Psoas muscle (tissue), 8 donors: ENCODE data around the gene NT5M. TPM values are rescaled to one million over a fixed set of nuclear protein-coding genes. Genes with fewer than 3 reads are reported as not detected.
"Not testable (repeated sequence)": the region's sequence is repeated elsewhere in the genome, so short reads cannot be mapped to it uniquely, and the experiment has no call there.

Source experiments
- ATAC-seq, 4 donors: fragments of 200-7000 bp; cut with Tn5 transposase; one replicate each; pipeline ENCODE4 v1.9.1; 2020; ENCODE audit warnings: moderate library complexity in 3 of 4, mild to moderate bottlenecking in 2 of 4
- DNase-seq, 2 donors: peaks; one replicate each; pipeline ENCODE4 v3.0.0-alpha.2; 2020
- H3K27ac ChIP-seq: fragments of 200-600 bp; one replicate; pipeline ENCODE4 v1.8.0; 2022
- H3K27me3 ChIP-seq, 3 donors: fragments of 200-600 bp in 1 of 3; one replicate each; pipeline versions ENCODE4 v1.6.1 to v1.8.0; 2013 to 2022; ENCODE audit warnings: low read length in 2 of 3, mild to moderate bottlenecking in 2 of 3, moderate library complexity in 1 of 3; ENCODE audit not compliant: insufficient read depth in 3 of 3
- H3K36me3 ChIP-seq, 2 donors: fragments of 200-600 bp in 1 of 2; one replicate each; pipeline versions ENCODE4 v1.6.1 to v1.8.0; 2013 to 2022; ENCODE audit warnings: low read depth in 1 of 2, mild to moderate bottlenecking in 1 of 2, moderate library complexity in 1 of 2; ENCODE audit not compliant: insufficient read depth in 1 of 2
- H3K4me1 ChIP-seq: fragments of 200-600 bp; one replicate; pipeline ENCODE4 v1.8.0; 2022
- H3K4me3 ChIP-seq: fragments of 200-600 bp; one replicate; pipeline ENCODE4 v1.8.0; 2022; ENCODE audit warnings: mild to moderate bottlenecking
- H3K9me3 ChIP-seq: fragments of 200-600 bp; one replicate; pipeline ENCODE4 v1.8.0; 2022
- WGBS, 3 donors: extraction: QIAGEN DNeasy Blood & Tissue Kit; methylation state at CpG; one replicate each; pipeline versions ENCODE4 v1.1.6 to v1.1.7; 2013; 5-methylcytosine and 5-hydroxymethylcytosine counted together
- intact Hi-C, 2 donors: fragments of 100-400 bp; cut with DNase I; formaldehyde crosslinking; loops; one replicate each; pipeline versions ENCODE4 v1.11.0 to v1.14.2; 2022
- polyA plus RNA-seq, 3 donors: library from polyadenylated mRNA; stranded (reverse); fragments of 200-250 nt; gene quantifications; one replicate each; pipeline ENCODE4 v1.2.3, GENCODE V29; 2013
- total RNA-seq, 4 donors: library from RNA; stranded (reverse); fragmentation: NEBNext Ultra II Directional in 2 of 4; extraction: Animal tissue kit (Norgen Biotek cat#: 25700) in 2 of 4; gene quantifications; one replicate each; pipeline versions ENCODE4 v1.2.1 to v1.2.4, GENCODE V29; 2021 to 2023
- TF ChIP-seq, protein P1 (sequence below): fragments of 200-600 bp; IDR thresholded peaks from one replicate; pipeline ENCODE4 v1.8.0; 2022; ENCODE audit warnings: antibody characterized with exemption
- donor health status: healthy with polysubstance abuse.
- donor health status: DM: no; HTN: no; CAD: no; lungs with moderate emphysema.
- donor health status: Bipolar disorder and iron deficiency.
- donor health status: healthy.
- donor health status: DM: yes; HTN: yes; CAD: no.
- donor health status: DM: no; HTN: no; CAD: no.
- donor health status: DM: no; HTN: no; CAD: no.
- donor health status: DM: yes; HTN: yes; CAD: no.

Gene NT5M
- total and polyA plus RNA-seq, 7 donors: 6.0 to 11.5 (median 8.0) TPM

DNA sequence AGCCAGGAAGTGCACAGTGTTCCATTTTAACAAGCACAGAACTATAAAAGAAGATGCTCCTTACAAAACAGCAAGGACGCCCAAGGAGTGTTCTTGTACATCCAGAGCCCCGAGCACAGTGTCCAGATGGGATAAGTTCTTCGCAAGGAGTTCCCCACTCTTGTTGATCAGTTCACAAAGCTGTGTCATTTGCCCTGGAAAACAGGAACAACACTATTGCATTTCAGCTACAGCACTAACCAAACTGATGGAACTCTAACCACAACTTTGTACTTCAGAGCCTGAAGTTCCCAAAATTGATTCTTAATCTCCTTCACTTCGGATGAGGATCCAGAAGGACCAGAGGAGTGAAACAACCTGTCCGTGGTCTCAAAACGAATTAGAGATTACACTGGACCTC, 27.2 kb upstream of the NT5M start:
- TF ChIP-seq, protein P1, sequence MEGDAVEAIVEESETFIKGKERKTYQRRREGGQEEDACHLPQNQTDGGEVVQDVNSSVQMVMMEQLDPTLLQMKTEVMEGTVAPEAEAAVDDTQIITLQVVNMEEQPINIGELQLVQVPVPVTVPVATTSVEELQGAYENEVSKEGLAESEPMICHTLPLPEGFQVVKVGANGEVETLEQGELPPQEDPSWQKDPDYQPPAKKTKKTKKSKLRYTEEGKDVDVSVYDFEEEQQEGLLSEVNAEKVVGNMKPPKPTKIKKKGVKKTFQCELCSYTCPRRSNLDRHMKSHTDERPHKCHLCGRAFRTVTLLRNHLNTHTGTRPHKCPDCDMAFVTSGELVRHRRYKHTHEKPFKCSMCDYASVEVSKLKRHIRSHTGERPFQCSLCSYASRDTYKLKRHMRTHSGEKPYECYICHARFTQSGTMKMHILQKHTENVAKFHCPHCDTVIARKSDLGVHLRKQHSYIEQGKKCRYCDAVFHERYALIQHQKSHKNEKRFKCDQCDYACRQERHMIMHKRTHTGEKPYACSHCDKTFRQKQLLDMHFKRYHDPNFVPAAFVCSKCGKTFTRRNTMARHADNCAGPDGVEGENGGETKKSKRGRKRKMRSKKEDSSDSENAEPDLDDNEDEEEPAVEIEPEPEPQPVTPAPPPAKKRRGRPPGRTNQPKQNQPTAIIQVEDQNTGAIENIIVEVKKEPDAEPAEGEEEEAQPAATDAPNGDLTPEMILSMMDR: no peak
- no peak for DNase-seq
- Histone ChIP-seq H3K27ac (peak overlapping the region; percentile 48), H3K36me3 (peaks cover 2 to 55% of the 10 kb centered on the region in 2 donors), H3K27me3 (no peaks in the 10 kb centered on the region), H3K4me1 (peaks cover 52% of the 10 kb centered on the region), H3K4me3 (no peak overlapping the region), H3K9me3 (no peaks in the 10 kb centered on the region)
- no peak for ATAC-seq
- WGBS, 3 donors: 81 to 87% (median 84%) methylated on average over 6 of the region's 6 CpGs
- intact Hi-C loops: loop anchor here in 1 of 2 donors (5.0 kb wide), 1 partner anchor 34 kb away; no protein-coding TSS in a partner anchor

DNA sequence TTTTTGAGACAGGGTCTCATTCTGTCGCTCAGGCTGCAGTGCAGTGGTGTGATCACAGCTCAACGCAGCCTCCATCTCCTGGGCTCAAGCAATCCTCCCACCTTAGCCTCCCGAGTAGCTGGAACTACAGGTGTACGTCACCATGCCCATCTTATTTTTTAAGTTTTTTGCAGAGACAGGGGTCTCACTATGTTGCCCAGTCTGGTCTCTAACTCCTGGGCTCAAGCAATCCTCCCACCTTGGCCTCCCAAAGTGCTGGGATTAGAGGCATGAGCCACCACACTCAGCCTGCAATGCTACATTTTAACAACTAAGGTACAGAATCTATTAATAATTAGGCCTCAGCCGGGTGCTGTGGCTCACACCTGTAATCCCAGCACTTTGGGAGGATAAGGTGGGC, 25.7 kb upstream of the NT5M start:
- intact Hi-C loops: loop anchor here in 1 of 2 donors (5.0 kb wide), 1 partner anchor 35 kb away; no protein-coding TSS in a partner anchor
- WGBS, 3 donors: 90 to 97% (median 95%) methylated on average over 5 of the region's 5 CpGs
- Histone ChIP-seq H3K36me3 (peaks cover 2 to 42% of the 10 kb centered on the region in 2 donors), H3K27ac (peak overlapping the region; percentile 3), H3K4me1 (peaks cover 52% of the 10 kb centered on the region)
- H3K9me3 ChIP-seq, ATAC-seq, DNase-seq, H3K4me3 ChIP-seq, H3K27me3 ChIP-seq: not testable (repeated sequence)

DNA sequence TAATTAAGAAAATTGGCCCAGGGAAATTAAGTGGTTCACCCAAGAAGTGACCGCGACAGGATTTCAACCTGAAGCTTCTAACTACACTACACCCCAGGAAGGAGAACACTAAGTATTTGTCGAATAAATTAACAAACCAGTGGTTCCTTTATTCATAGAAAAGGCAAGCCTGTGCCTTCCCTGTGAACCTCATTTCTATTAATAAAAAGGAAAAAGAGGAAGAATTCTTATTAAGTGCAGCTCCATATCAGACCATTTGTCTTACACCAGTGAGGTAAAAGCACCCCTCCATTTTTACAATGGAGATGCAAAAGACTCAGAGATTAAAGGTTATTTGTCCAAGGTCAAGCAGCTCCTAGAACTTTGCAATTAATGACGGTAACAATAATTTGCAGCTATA, 23.9 kb upstream of the NT5M start:
- H3K4me1 ChIP-seq: peaks cover 52% of the 10 kb centered on the region
- TF ChIP-seq, protein P1: no peak
- H3K9me3 ChIP-seq: no peaks in the 10 kb centered on the region
- DNase-seq (no peak), ATAC-seq (no peak)
- intact Hi-C loops: loop anchor here in 1 of 2 donors (5.0 kb wide), 1 partner anchor 37 kb away; no protein-coding TSS in a partner anchor
- no peaks in the 10 kb centered on the region for H3K27me3 ChIP-seq
- H3K27ac ChIP-seq: peak overlapping the region; percentile 100
- H3K36me3 ChIP-seq: peaks cover 0 to 23% of the 10 kb centered on the region in 2 donors
- WGBS, 3 donors: 78 to 83% (median 80%) methylated on average over 4 of the region's 4 CpGs
- peak overlapping the region; percentile 93 for H3K4me3 ChIP-seq

DNA sequence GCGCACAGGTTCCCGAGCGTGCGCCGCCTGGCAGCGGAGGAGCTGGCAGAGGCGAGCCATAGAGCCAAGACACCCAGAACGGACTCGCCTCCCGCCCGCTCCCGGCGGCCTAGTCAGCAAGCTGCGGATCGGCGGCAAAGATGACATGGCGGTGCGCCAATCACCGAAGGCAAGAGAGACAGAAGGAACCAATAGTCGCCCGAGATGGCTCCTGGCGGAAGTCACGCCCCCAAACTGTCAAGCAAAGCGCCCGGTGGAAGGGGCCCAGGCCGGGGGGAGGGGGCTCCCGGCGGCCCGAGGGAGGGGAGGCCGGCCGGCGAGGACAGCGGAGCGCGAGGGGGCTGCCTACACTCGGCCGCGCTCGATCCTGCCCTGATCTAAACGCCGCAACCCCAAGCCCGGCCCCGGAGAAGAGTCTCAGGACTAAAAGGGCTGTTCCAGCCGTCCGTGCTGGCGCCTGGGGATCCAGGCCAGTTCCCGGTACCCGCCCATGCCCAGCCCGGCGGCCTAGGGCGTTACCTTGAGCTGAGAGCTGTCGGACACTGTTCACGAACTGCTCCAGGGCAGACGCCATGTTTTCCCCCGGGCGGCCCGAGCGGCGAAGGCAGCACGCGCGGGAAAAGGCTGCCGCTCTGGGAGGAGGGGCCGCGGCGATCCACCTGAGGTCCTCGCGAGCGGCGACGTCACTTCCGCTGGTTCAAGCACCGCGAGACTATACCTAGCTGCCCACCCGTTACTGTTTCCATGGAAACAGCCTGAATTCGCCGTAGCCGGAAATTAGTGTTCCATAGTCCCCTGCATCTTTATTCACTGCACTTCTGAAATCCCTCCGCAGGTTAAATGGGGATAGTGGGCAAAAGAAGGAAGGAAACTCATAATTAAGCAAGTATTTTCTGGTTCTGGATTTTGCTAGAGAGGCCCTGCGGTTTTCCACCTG, 22.3 kb upstream of the NT5M start, which contains the start of gene COPS3:
Gene COPS3, minus strand, starts transcription at position 634 of the 937 bp plus-strand sequence. Its CDS starts 60 bp downstream, at position 574.
- Histone ChIP-seq H3K9me3 (no peaks in the 10 kb centered on the region), H3K4me3 (peak within 1 kb of the TSS; percentile 93), H3K36me3 (peaks cover 0 to 7% of the 10 kb centered on the region in 2 donors), H3K27me3 (no peaks in the 10 kb centered on the region), H3K27ac (peak within 1 kb of the TSS; percentile 100), H3K4me1 (peaks cover 38% of the 10 kb centered on the region)
- TF ChIP-seq, protein P1: no peak
- WGBS, 3 donors: 0 to 1% (median 1%) methylated on average over 64 to 80 of the region's 80 CpGs
- peak; percentile 99 for DNase-seq
- intact Hi-C loops: no loop called here
- peak; percentile 94 to 97 (median 96) for ATAC-seq

DNA sequence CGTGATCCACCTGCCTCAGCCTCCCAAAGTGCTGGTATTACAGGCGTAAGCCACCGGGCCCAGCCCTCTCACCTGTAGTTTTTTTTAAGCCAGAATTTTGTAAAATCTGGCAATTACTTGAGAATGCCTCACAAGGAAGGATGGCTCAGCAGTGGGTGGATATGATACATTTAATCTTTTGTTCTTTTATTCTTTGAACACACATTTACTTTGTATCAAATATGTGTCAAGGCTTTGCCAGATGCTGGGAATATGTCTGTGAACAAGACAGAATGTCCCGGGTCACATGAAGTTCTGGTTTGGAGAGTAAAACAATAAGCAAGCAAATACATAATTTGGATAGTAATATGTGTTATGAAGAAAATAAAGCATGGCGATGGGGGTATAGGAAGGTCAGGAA, 17.2 kb upstream of the NT5M start:
- TF ChIP-seq, protein P1: no peak
- H3K36me3 ChIP-seq: no peaks in the 10 kb centered on the region
- no peak overlapping the region for H3K4me3 ChIP-seq
- H3K27me3 ChIP-seq: no peaks in the 10 kb centered on the region
- no peaks in the 10 kb centered on the region for H3K4me1 ChIP-seq
- H3K9me3 ChIP-seq: no peaks in the 10 kb centered on the region
- WGBS, 3 donors: 88 to 93% (median 93%) methylated on average over 5 of the region's 5 CpGs
- intact Hi-C loops: no loop called here
- DNase-seq (no peak), ATAC-seq (no peak)
- H3K27ac ChIP-seq: no peak overlapping the region
